Measurements from ENCODE around the gene SNX8. TPM values are rescaled to one million over a fixed set of nuclear protein-coding genes. Genes with fewer than 3 reads are reported as not detected.

SNX8 gene
- polyA plus RNA-seq, 1 donor from 2014 or later, result 5.7 TPM

DNA sequence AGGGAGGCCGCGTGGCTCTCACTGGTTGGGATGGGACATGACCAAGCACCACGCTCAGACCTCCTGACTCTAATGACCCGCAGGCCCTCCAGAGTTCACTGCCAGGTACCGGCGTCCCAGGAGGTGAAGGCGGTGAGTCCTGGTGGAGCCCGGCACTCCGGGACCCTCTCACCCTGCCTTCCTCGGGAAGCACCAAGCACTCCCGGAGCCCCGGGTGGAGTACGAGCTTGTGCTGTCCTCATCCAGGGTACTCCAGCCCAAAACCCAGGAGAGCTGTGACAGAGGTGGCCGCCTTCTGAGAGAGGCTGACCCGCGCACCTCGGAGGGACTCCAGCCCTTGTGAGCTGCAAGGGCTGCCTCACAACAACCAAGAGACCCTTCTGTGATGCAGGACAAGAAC, 90.9 kb downstream of the SNX8 start:
- H3K4me3 ChIP-seq (ENCODE audit: low read length), result no peak overlapping the region
- H3K4me2 ChIP-seq (ENCODE audit: low read length), result no peak overlapping the region
- H3K9ac ChIP-seq (ENCODE audit: low read length), result no peak overlapping the region
- no peaks in the 10 kb centered on the region for H3K9me3 ChIP-seq (ENCODE audit: low read length)
- no peaks in the 10 kb centered on the region for H3F3A ChIP-seq (ENCODE audit: insufficient read depth, low read length, poor library complexity, severe bottlenecking)
- H4K20me1 ChIP-seq (ENCODE audit: insufficient read depth), result no peaks in the 10 kb centered on the region
- TF ChIP-seq POLR2AphosphoS5 (IDR thresholded peaks at IDR 0.05), result no peak
- TF ChIP-seq, protein P1, sequence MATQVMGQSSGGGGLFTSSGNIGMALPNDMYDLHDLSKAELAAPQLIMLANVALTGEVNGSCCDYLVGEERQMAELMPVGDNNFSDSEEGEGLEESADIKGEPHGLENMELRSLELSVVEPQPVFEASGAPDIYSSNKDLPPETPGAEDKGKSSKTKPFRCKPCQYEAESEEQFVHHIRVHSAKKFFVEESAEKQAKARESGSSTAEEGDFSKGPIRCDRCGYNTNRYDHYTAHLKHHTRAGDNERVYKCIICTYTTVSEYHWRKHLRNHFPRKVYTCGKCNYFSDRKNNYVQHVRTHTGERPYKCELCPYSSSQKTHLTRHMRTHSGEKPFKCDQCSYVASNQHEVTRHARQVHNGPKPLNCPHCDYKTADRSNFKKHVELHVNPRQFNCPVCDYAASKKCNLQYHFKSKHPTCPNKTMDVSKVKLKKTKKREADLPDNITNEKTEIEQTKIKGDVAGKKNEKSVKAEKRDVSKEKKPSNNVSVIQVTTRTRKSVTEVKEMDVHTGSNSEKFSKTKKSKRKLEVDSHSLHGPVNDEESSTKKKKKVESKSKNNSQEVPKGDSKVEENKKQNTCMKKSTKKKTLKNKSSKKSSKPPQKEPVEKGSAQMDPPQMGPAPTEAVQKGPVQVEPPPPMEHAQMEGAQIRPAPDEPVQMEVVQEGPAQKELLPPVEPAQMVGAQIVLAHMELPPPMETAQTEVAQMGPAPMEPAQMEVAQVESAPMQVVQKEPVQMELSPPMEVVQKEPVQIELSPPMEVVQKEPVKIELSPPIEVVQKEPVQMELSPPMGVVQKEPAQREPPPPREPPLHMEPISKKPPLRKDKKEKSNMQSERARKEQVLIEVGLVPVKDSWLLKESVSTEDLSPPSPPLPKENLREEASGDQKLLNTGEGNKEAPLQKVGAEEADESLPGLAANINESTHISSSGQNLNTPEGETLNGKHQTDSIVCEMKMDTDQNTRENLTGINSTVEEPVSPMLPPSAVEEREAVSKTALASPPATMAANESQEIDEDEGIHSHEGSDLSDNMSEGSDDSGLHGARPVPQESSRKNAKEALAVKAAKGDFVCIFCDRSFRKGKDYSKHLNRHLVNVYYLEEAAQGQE (IDR thresholded peaks at IDR 0.05; ENCODE audit: borderline replicate concordance), result no peak
- TF ChIP-seq EZH2 (IDR thresholded peaks at IDR 0.05; ENCODE audit: borderline replicate concordance, insufficient read depth, low read length, poor library complexity, severe bottlenecking), result no peak
- no peak for TF ChIP-seq RAD21 (conservative IDR thresholded peaks at IDR 0.05)
- TF ChIP-seq SMC3 (conservative IDR thresholded peaks at IDR 0.05; ENCODE audit: poor library complexity), result no peak
- TF ChIP-seq EP300 (conservative IDR thresholded peaks at IDR 0.05; ENCODE audit: poor library complexity, severe bottlenecking), result no peak
- TF ChIP-seq MXI1 (conservative IDR thresholded peaks at IDR 0.05; ENCODE audit: poor library complexity, severe bottlenecking), result no peak
- H3K79me2 ChIP-seq (replicated peaks; ENCODE audit: insufficient read depth, low read length), result no peaks in the 10 kb centered on the region
- H3K9me2 ChIP-seq (ENCODE audit: insufficient read depth, low read length), result no peaks in the 10 kb centered on the region
- H3K36me3 ChIP-seq (ENCODE audit: insufficient read depth, low read length), result no peaks in the 10 kb centered on the region
- no peaks in the 10 kb centered on the region for H3K27me3 ChIP-seq (ENCODE audit: insufficient read depth, low read depth, low read length)
- no peak overlapping the region for H3K27ac ChIP-seq (ENCODE audit: low read length)
- H2AFZ ChIP-seq (ENCODE audit: low read depth, low read length), result no peak overlapping the region

DNA sequence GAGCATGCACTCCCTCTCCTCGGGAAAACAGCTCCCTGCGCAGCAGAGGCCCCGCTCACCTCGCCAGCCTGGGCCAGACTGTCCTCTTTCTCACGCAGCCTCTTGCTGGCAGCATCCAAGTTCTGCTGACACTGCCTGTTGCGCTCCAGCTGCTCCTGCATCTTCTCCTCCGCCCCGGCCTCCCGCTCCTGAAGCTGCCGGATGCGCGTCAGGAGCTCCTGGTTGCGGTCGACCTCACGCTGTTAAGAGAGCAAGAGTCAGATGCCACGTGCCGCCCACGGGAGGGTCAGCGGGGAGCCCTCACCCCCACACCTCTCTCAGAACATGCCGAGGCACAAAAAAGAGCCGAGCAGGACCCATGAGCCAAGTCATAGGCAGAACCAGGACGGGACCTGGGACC, 91.7 kb downstream of the SNX8 start:
- H4K20me1 ChIP-seq (ENCODE audit: insufficient read depth), result no peaks in the 10 kb centered on the region
- no peak overlapping the region for H3K27ac ChIP-seq (ENCODE audit: low read length)
- no peaks in the 10 kb centered on the region for H3K27me3 ChIP-seq (ENCODE audit: insufficient read depth, low read depth, low read length)
- no peaks in the 10 kb centered on the region for H3K36me3 ChIP-seq (ENCODE audit: insufficient read depth, low read length)
- H3K9me2 ChIP-seq (ENCODE audit: insufficient read depth, low read length), result no peaks in the 10 kb centered on the region
- no peak overlapping the region for H3K9ac ChIP-seq (ENCODE audit: low read length)
- TF ChIP-seq MXI1 (conservative IDR thresholded peaks at IDR 0.05; ENCODE audit: poor library complexity, severe bottlenecking) (no peak), POLR2AphosphoS5 (IDR thresholded peaks at IDR 0.05) (no peak), RAD21 (conservative IDR thresholded peaks at IDR 0.05) (no peak), EP300 (conservative IDR thresholded peaks at IDR 0.05; ENCODE audit: poor library complexity, severe bottlenecking) (no peak), SMC3 (conservative IDR thresholded peaks at IDR 0.05; ENCODE audit: poor library complexity) (no peak), TAF1 (IDR thresholded peaks at IDR 0.05; ENCODE audit: low read depth) (no peak), EZH2 (IDR thresholded peaks at IDR 0.05; ENCODE audit: borderline replicate concordance, insufficient read depth, low read length, poor library complexity, severe bottlenecking) (no peak)
- TF ChIP-seq, protein P1 (IDR thresholded peaks at IDR 0.05; ENCODE audit: borderline replicate concordance), result no peak
- TF ChIP-seq, protein P2, sequence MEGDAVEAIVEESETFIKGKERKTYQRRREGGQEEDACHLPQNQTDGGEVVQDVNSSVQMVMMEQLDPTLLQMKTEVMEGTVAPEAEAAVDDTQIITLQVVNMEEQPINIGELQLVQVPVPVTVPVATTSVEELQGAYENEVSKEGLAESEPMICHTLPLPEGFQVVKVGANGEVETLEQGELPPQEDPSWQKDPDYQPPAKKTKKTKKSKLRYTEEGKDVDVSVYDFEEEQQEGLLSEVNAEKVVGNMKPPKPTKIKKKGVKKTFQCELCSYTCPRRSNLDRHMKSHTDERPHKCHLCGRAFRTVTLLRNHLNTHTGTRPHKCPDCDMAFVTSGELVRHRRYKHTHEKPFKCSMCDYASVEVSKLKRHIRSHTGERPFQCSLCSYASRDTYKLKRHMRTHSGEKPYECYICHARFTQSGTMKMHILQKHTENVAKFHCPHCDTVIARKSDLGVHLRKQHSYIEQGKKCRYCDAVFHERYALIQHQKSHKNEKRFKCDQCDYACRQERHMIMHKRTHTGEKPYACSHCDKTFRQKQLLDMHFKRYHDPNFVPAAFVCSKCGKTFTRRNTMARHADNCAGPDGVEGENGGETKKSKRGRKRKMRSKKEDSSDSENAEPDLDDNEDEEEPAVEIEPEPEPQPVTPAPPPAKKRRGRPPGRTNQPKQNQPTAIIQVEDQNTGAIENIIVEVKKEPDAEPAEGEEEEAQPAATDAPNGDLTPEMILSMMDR (IDR thresholded peaks at IDR 0.05; ENCODE audit: poor library complexity, severe bottlenecking), result no peak
- no peak overlapping the region for H2AFZ ChIP-seq (ENCODE audit: low read depth, low read length)
- no peaks in the 10 kb centered on the region for H3F3A ChIP-seq (ENCODE audit: insufficient read depth, low read length, poor library complexity, severe bottlenecking)
- no peaks in the 10 kb centered on the region for H3K79me2 ChIP-seq (replicated peaks; ENCODE audit: insufficient read depth, low read length)
- no peaks in the 10 kb centered on the region for H3K9me3 ChIP-seq (ENCODE audit: low read length)
- H3K4me3 ChIP-seq (ENCODE audit: low read length), result no peak overlapping the region
- no peak overlapping the region for H3K4me2 ChIP-seq (ENCODE audit: low read length)

Data from neural cell (in vitro differentiated cells).